MM.1S (cell line): ENCODE measurements around the gene TMEM161B.

ENCODE experiments used
- DNase-seq: peaks from one replicate; pipeline ENCODE4 v3.0.0-alpha.2; 2015
- H2AFZ ChIP-seq: fragments of 300-600 bp; sonication (generic); 2 replicates; pipeline ENCODE4 v1.6.0; 2016; ENCODE audit warnings: antibody characterized with exemption, low read length
- H3F3A ChIP-seq: fragments of 300-600 bp; sonication (generic); 2 replicates; pipeline ENCODE4 v1.6.1; 2016; ENCODE audit warnings: mild to moderate bottlenecking, antibody characterized with exemption, low read length, moderate library complexity, mixed read lengths; ENCODE audit not compliant: insufficient read depth
- H3K27ac ChIP-seq: fragments of 300-600 bp; sonication (generic); 2 replicates; pipeline ENCODE4 v1.5.1; 2016; ENCODE audit warnings: mild to moderate bottlenecking, low read length
- H3K27me3 ChIP-seq: fragments of 300-600 bp; sonication (generic); replicated peaks from 2 replicates; pipeline ENCODE4 v1.6.0; 2016; ENCODE audit warnings: low read length; ENCODE audit not compliant: insufficient read depth
- H3K36me3 ChIP-seq: fragments of 300-600 bp; sonication (generic); replicated peaks from 2 replicates; pipeline ENCODE4 v1.6.1; 2016; ENCODE audit warnings: mild to moderate bottlenecking, low read length, mixed read lengths; ENCODE audit not compliant: insufficient read depth
- H3K4me1 ChIP-seq: fragments of 300-600 bp; sonication (generic); 2 replicates; pipeline ENCODE4 v1.6.1; 2016; ENCODE audit warnings: low read length, mixed read lengths
- H3K4me2 ChIP-seq: fragments of 300-600 bp; sonication (generic); 2 replicates; pipeline ENCODE4 v1.6.0; 2016; ENCODE audit warnings: low read depth, low read length
- H3K4me3 ChIP-seq: fragments of 300-600 bp; sonication (generic); 2 replicates; pipeline ENCODE4 v1.5.1; 2016; ENCODE audit warnings: low read length, mixed read lengths
- H3K79me2 ChIP-seq: fragments of 300-600 bp; sonication (generic); 2 replicates; pipeline ENCODE4 v1.6.1; 2016; ENCODE audit warnings: mixed run types, low read length, mixed read lengths
- H3K9ac ChIP-seq: fragments of 300-600 bp; sonication (generic); 2 replicates; pipeline ENCODE4 v1.6.1; 2016; ENCODE audit warnings: low read length, mixed read lengths
- H3K9me2 ChIP-seq: fragments of 300-600 bp; sonication (generic); replicated peaks from 2 replicates; pipeline ENCODE4 v1.6.1; 2016; ENCODE audit warnings: mild to moderate bottlenecking, low read length, mixed read lengths; ENCODE audit not compliant: insufficient read depth
- H3K9me3 ChIP-seq: fragments of 300-600 bp; sonication (generic); replicated peaks from 2 replicates; pipeline ENCODE4 v1.6.1; 2016; ENCODE audit warnings: mild to moderate bottlenecking, low read length, mixed read lengths; ENCODE audit not compliant: insufficient read depth
- H4K20me1 ChIP-seq: fragments of 300-600 bp; sonication (generic); 2 replicates; pipeline ENCODE4 v1.6.1; 2016; ENCODE audit warnings: mild to moderate bottlenecking, low read length, moderate library complexity, mixed read lengths; ENCODE audit not compliant: insufficient read depth
- CTCF ChIP-seq: fragments of 300-600 bp; sonication (generic); IDR thresholded peaks from 2 replicates; pipeline ENCODE4 v1.5.1; 2016; ENCODE audit warnings: antibody characterized with exemption, low read length, mixed read lengths
- EZH2 ChIP-seq: fragments of 300-600 bp; sonication (generic); optimal IDR thresholded peaks from 2 replicates; pipeline ENCODE3; 2017; ENCODE audit warnings: low read depth, mild to moderate bottlenecking, antibody characterized with exemption, low read length, mixed read lengths
- EZH2phosphoT487 ChIP-seq: fragments of 300-600 bp; sonication (generic); IDR thresholded peaks from 2 replicates; pipeline ENCODE4 v1.6.1; 2018; ENCODE audit warnings: antibody characterized with exemption, low read length

The TMEM161B gene

GRCh38 chr5:88258636-88259035, 10.0 kb downstream of the TMEM161B start:
- no peaks in the 10 kb centered on the region for H3K27me3 ChIP-seq
- H3F3A ChIP-seq = no peaks in the 10 kb centered on the region
- H2AFZ ChIP-seq = no peak overlapping the region
- no peak for DNase-seq
- H3K79me2 ChIP-seq = peaks cover 98% of the 10 kb centered on the region
- no peak for TF ChIP-seq CTCF
- no peak for TF ChIP-seq EZH2phosphoT487
- no peak for TF ChIP-seq EZH2
- H3K9me3 ChIP-seq = no peaks in the 10 kb centered on the region
- no peaks in the 10 kb centered on the region for H3K4me1 ChIP-seq
- H4K20me1 ChIP-seq = peaks cover 27% of the 10 kb centered on the region
- H3K4me3 ChIP-seq = no peak overlapping the region
- no peak overlapping the region for H3K27ac ChIP-seq
- H3K4me2 ChIP-seq = no peak overlapping the region
- H3K36me3 ChIP-seq = no peaks in the 10 kb centered on the region
- no peak overlapping the region for H3K9ac ChIP-seq
- H3K9me2 ChIP-seq = no peaks in the 10 kb centered on the region

- no peaks in the 10 kb centered on the region for H3K27me3 ChIP-seq
- no peaks in the 10 kb centered on the region for H3K4me1 ChIP-seq
- peaks cover 23% of the 10 kb centered on the region for H4K20me1 ChIP-seq
- H3K9ac ChIP-seq = no peak overlapping the region
- no peak overlapping the region for H3K4me2 ChIP-seq
- no peaks in the 10 kb centered on the region for H3K9me3 ChIP-seq
- no peak overlapping the region for H3K4me3 ChIP-seq
- TF ChIP-seq EZH2phosphoT487 = no peak
- no peak for TF ChIP-seq CTCF
- TF ChIP-seq EZH2 = no peak
- H3K9me2 ChIP-seq = no peaks in the 10 kb centered on the region
- no peak overlapping the region for H2AFZ ChIP-seq
- H3F3A ChIP-seq = no peaks in the 10 kb centered on the region
- H3K79me2 ChIP-seq = peaks cover 98% of the 10 kb centered on the region
- H3K27ac ChIP-seq = no peak overlapping the region
- no peaks in the 10 kb centered on the region for H3K36me3 ChIP-seq
- DNase-seq = no peak
These were observed 11.8 kb downstream of the TMEM161B start for GRCh38 chr5:88256872-88257271.

GRCh38 chr5:88256037-88256436, 12.6 kb downstream of the TMEM161B start:
- H3K9ac ChIP-seq = no peak overlapping the region
- H3F3A ChIP-seq = no peaks in the 10 kb centered on the region
- H2AFZ ChIP-seq = no peak overlapping the region
- TF ChIP-seq CTCF (no peak), EZH2phosphoT487 (no peak), EZH2 (no peak)
- H3K4me2 ChIP-seq = no peak overlapping the region
- H3K36me3 ChIP-seq = no peaks in the 10 kb centered on the region
- peaks cover 98% of the 10 kb centered on the region for H3K79me2 ChIP-seq
- H3K4me1 ChIP-seq = no peaks in the 10 kb centered on the region
- H3K27me3 ChIP-seq = no peaks in the 10 kb centered on the region
- H3K4me3 ChIP-seq = no peak overlapping the region
- H4K20me1 ChIP-seq = peaks cover 17% of the 10 kb centered on the region; the same call in 1 of the 2 replicates
- no peak overlapping the region for H3K27ac ChIP-seq
- H3K9me2 ChIP-seq = no peaks in the 10 kb centered on the region
- no peak for DNase-seq
- H3K9me3 ChIP-seq = no peaks in the 10 kb centered on the region
